NCI-H2029 treated with DMSO at 0.1 percent for 48 hours (cell line): ENCODE measurements around the gene ALCAM.
"Not testable (repeated sequence)": the region's sequence is repeated elsewhere in the genome, so short reads cannot be mapped to it uniquely, and the experiment has no call there.

ENCODE experiments used
- DNase-seq: peaks from one replicate; lab custom pipeline; 2025; lab: John Stamatoyannopoulos, UW

ALCAM gene

GRCh38 chr3:105598042-105598796 is 231.5 kb downstream of the ALCAM start:
- no peak for DNase-seq

DNA sequence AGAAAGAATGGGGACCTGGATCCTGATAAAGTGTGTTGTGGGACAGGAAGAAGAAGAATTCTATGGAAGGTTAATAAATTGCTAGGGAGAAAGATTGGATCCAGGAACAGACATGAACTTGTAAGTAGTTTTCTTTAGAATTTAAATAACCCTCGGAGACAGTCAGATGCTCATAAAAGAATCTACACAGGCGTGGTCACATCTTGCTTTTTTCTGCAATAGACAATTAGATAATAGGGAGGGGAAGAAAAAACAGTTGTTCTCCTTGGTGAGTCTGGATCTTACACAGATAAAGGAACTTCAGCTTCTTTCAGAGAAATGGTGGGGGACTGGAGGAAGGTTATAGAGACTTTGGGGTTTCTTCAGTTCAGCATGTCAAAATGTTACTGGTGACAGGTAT is 232.6 kb downstream of the ALCAM start:
- DNase-seq, result no peak

DNA sequence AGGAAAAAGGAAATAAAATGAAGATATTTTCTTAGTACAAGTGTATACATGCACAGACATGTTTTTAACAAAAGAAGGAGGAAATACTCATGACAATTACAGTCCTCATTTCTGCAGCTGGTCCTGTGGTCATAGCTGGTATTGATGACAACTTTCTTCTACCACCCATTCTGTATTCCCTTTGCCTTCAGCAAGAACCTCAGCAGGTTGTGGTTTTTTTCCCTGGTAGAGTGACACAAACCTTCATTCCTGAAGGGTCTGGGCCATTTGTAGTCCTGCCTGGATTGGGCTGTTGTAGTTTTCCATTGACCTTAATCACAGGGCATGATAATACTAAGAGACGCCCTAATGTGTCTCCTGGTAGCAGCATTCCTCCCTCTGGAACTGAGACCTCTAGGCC is 235.0 kb downstream of the ALCAM start:
- not testable (repeated sequence) for DNase-seq

DNA sequence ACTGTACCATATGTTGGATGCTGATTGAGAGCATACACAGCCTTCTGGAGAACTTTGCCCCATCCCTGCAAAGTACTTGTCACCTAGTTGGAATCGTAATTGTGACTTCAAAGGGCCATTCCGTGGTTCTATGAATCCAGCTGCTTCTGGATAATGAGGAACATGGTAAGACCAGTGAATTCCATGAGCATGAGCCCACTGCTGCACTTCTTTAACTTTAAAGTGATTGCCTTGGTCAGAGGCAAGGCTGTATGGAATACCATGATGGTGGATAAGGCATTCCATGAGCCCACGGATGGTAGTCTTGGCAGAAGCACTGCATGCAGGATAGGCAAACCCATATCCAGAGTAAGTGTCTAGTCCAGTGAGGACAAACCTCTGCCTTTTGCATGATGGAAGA is 235.6 kb downstream of the ALCAM start:
- not testable (repeated sequence) for DNase-seq

DNA sequence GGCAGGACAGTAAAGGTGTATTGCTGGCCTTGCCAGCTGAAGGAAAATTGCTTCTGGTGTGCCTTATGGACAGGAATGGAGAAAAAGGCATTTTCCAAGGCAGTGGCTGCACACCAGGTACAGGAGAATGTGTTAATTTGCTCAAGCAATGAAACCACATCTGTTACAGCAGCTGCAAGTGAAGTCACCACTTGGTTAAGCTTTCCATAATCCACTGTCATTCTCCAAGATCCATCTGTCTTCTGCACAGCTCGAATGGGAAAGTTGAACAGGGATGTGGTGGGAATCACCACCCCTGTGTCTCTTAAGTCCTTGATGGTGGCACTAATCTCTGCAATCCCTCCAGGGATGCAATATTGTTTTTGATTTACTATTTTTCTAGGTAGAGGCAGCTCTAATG is 236.8 kb downstream of the ALCAM start:
- DNase-seq, result not testable (repeated sequence)

DNA sequence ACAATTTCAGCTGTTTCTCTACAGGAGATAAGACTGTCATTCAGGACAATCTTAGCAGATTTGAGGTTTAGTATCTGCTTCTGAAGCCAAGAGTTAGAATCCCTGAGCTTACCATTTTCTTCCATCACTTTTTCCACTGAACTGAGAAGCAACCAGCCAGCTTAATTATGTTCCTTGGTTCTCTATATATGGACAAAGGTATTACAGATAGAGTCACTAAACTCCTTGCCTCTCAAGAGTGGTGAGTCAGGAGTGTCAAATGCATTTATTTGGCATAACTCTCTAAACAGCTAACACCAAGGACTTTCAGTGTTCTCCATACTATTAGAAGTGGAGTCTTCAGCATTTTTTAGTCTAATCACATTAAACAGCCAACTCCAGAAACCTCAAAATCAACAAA is 239.3 kb downstream of the ALCAM start:
- DNase-seq, result no peak

DNA sequence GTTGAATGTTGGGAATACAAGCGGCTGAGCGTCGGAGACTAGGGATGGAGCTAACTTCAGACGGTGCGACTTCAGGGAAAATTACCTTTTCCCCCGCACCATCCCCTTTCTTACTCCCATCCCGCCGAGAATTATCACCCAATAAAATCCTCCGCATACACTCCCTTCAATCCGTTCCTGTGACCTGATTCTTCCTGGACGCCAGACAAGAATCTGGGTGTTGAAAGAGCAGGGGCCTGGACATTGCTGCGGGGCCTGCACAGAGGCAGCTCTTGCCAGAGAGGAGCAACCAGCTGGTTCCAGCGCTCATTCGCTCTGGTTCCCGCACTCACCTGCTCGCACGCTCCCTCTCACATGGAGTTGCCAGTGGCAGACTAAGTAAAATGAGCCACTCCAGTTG is 241.9 kb downstream of the ALCAM start:
- no peak for DNase-seq

- DNase-seq, result peak; percentile 80
These were observed 243.8 kb downstream of the ALCAM start for GRCh38 chr3:105610473-105610872.

DNA sequence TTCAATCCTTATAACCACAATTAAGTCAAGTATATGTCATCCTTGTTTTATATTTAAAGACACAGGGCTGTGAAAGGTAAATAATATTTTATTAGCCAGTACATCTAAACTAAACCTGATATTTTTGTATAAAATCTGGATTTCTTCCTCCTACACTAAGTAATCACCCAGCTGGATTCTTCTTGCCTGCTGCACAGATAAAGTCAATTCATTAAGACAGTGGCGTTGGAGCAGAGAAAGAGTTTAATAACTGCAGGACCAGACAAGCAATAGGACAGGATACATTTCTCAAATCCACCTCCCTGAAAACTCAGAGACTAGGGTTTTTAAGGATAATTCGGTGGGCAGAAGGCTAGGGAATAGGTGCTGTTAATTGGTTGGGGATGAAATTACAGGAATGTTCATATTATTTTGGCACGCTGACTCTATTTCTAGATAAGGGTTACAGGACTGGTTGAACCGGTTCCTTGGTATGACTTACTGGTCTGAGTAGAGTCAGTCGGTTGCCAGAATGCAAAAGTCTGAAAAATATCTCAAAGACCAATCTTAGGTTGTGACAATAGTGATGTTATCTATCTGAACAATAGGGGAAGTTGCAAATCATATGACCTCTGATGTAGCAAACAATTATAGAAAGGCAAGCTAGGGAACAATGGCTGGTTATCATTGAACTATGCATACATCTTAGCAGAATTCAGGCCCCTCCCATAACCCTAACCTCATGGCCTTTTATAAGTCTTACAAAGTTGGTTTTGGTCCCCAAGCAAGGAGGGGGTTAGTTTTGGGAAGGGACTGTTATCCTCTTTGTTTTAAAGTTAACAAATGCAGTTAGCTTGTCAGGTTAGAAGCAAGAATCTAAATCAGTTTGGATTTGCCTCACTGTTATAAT is 244.8 kb downstream of the ALCAM start:
- DNase-seq, result peak; percentile 27

DNA sequence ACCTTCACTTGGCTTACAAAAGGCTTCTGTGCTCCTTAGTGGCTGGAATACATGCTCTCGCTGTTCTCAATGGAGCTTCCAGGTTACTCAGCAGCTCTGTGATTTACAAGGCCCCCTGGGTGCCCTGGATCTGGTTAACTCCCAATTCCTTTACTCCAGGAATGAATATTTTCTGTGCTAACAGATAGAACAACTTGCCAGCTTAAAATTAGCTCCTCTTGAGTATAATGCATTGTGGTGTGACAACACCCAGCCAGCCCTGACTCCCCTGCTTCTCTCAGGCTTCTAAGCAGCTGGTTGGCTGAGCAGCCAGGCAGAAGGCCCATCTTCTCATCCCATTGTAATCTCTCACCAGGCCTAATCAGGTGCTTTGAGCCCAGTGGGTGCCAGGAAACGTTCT is 246.4 kb downstream of the ALCAM start:
- no peak for DNase-seq

DNA sequence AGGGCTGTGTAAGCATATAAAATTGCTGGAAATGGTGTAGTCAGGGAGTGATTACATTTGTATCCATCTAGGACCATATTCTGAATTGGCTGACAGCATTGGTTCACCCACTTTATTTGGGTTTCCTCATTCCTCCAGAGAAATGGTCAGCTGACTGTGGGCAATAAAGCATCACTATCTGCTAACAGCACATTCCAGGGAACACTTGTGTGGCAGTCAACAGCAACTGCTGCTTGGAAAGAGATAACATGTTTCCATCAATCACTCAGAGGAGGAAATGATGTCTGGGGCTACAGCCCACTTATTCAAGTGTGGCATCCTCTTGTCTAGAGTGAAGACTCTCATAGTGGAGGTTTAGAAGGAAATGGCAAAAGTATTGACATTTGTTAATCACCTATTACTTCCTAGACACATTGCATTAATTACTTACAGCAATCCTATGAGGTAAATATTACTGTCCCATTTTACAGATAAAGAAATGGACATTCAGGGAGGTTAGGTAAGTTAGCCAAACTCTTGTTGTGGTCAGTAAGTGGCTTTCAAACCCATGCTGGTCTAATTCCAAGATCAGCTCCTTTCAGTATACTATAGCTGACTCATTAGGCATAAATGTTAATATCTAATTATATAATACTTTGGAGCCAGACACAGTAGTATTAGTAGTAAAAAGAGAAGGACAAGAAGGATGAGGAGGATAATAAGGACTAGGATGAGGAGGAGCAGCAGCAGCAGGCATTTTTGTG is 247.8 kb downstream of the ALCAM start:
- peak; percentile 4 for DNase-seq

- DNase-seq, result no peak
These were observed 249.1 kb downstream of the ALCAM start for GRCh38 chr3:105615814-105616213.

- no peak for DNase-seq
These were observed 249.8 kb downstream of the ALCAM start for GRCh38 chr3:105616374-105617121.

GRCh38 chr3:105618556-105618955 is 251.8 kb downstream of the ALCAM start:
- no peak for DNase-seq

GRCh38 chr3:105619651-105620050 is 252.9 kb downstream of the ALCAM start:
- no peak for DNase-seq

GRCh38 chr3:105620236-105620635 is 253.5 kb downstream of the ALCAM start:
- no peak for DNase-seq

- DNase-seq, result no peak
These were observed 255.5 kb downstream of the ALCAM start for GRCh38 chr3:105622169-105622568.
